HEK293T (cell line): ENCODE measurements around the gene THSD4.

ENCODE experiments used
- CTBP1 ChIP-seq: fragments of 450-650 bp; IDR thresholded peaks from 2 replicates; pipeline ENCODE4 v1.6.1; 2016; ENCODE audit warnings: borderline replicate concordance
- LEF1 ChIP-seq: fragments of 450-650 bp; IDR thresholded peaks from 2 replicates; pipeline ENCODE4 v1.6.1; 2017; ENCODE audit warnings: mild to moderate bottlenecking, borderline replicate concordance
- ZNF384 ChIP-seq: fragments of 450-650 bp; IDR thresholded peaks from 2 replicates; pipeline ENCODE4 v1.6.1; 2016

- no peak for TF ChIP-seq LEF1
- TF ChIP-seq ZNF384: no peak
- TF ChIP-seq CTBP1: no peak
These were observed 34.6 kb upstream of the THSD4 start for GRCh38 chr15:71080705-71081104.
